Vagina (tissue), 2 donors: ENCODE results near the gene SYNGR2. TPM values are rescaled to one million over a fixed set of nuclear protein-coding genes. Genes with fewer than 3 reads are reported as not detected.

Experiments
- DNase-seq, 2 donors: peaks; one replicate each; pipeline ENCODE4 v3.0.0-alpha.2; 2017; ENCODE audit errors: extremely low spot score in 2 of 2
- H3K27ac ChIP-seq: fragments of 200-600 bp; sonication (generic); one replicate; pipeline ENCODE4 v1.5.1; 2019
- H3K27me3 ChIP-seq: fragments of 200-600 bp; sonication (generic); one replicate; pipeline ENCODE4 v1.5.1; 2019
- H3K36me3 ChIP-seq, 2 donors: fragments of 200-600 bp; sonication (generic); one replicate each; pipeline ENCODE4 v1.5.1; 2017 to 2019
- H3K4me1 ChIP-seq: fragments of 200-600 bp; sonication (generic); one replicate; pipeline ENCODE4 v1.5.1; 2019
- H3K4me3 ChIP-seq, 2 donors: fragments of 200-600 bp; sonication (generic); 1 replicate in 1 of 2; 2 replicates in 1 of 2; pipeline ENCODE4 v1.5.1; 2016 to 2019
- H3K9me3 ChIP-seq: fragments of 200-600 bp; sonication (generic); one replicate; pipeline ENCODE4 v1.5.1; 2019
- POLR2A ChIP-seq, 2 donors: fragments of 450-650 bp; IDR thresholded peaks; one replicate each; pipeline ENCODE4 v1.6.1; 2017; ENCODE audit warnings: antibody characterized with exemption in 2 of 2, mild to moderate bottlenecking in 2 of 2, moderate library complexity in 2 of 2
- POLR2AphosphoS5 ChIP-seq, 2 donors: sonication (generic); formaldehyde crosslinking; IDR thresholded peaks; one replicate each; pipeline ENCODE4 v1.9.0; 2017; ENCODE audit warnings: antibody characterized with exemption in 2 of 2, mild to moderate bottlenecking in 2 of 2, low read depth in 1 of 2; ENCODE audit not compliant: insufficient read depth in 1 of 2
- intact Hi-C: fragments of 100-400 bp; cut with DNase I; formaldehyde crosslinking; loops from one replicate; pipeline ENCODE4 v1.15.1; 2023
- total RNA-seq: library from RNA; depleted of rRNA; stranded (reverse); fragments of >200 nt; gene quantifications from one replicate; pipeline ENCODE4 v1.2.3, GENCODE V29; 2016
- TF ChIP-seq, protein P1 (sequence below), 3 experiments: fragments of 450-650 bp in 2 of 3; fragments of 200-600 bp in 1 of 3; sonication (generic) in 1 of 3; IDR thresholded peaks; one replicate each; pipeline ENCODE4 v1.5.1; 2017 to 2019; ENCODE audit warnings: antibody characterized with exemption in 3 of 3, mild to moderate bottlenecking in 2 of 3, moderate library complexity in 2 of 3

Gene SYNGR2
- total RNA-seq, 1 donor from 2014 or later: 82.3 TPM

GRCh38 chr17:78208486-78208885, 40.1 kb downstream of the SYNGR2 start:
- TF ChIP-seq POLR2AphosphoS5 (IDR thresholded peaks at IDR 0.05; ENCODE audit: insufficient read depth in 1 of 2, low read depth in 1 of 2) (no peak), POLR2A (IDR thresholded peaks at IDR 0.05) (no peak)
- TF ChIP-seq, protein P1, sequence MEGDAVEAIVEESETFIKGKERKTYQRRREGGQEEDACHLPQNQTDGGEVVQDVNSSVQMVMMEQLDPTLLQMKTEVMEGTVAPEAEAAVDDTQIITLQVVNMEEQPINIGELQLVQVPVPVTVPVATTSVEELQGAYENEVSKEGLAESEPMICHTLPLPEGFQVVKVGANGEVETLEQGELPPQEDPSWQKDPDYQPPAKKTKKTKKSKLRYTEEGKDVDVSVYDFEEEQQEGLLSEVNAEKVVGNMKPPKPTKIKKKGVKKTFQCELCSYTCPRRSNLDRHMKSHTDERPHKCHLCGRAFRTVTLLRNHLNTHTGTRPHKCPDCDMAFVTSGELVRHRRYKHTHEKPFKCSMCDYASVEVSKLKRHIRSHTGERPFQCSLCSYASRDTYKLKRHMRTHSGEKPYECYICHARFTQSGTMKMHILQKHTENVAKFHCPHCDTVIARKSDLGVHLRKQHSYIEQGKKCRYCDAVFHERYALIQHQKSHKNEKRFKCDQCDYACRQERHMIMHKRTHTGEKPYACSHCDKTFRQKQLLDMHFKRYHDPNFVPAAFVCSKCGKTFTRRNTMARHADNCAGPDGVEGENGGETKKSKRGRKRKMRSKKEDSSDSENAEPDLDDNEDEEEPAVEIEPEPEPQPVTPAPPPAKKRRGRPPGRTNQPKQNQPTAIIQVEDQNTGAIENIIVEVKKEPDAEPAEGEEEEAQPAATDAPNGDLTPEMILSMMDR (IDR thresholded peaks at IDR 0.05): no peak
- H3K9me3 ChIP-seq: no peaks in the 10 kb centered on the region
- H3K27me3 ChIP-seq: no peaks in the 10 kb centered on the region
- no peak for DNase-seq
- H3K36me3 ChIP-seq: no peaks in the 10 kb centered on the region
- no peak overlapping the region for H3K27ac ChIP-seq
- intact Hi-C loops: no loop called here
- H3K4me1 ChIP-seq: no peaks in the 10 kb centered on the region
- H3K4me3 ChIP-seq: no peak overlapping the region

DNA sequence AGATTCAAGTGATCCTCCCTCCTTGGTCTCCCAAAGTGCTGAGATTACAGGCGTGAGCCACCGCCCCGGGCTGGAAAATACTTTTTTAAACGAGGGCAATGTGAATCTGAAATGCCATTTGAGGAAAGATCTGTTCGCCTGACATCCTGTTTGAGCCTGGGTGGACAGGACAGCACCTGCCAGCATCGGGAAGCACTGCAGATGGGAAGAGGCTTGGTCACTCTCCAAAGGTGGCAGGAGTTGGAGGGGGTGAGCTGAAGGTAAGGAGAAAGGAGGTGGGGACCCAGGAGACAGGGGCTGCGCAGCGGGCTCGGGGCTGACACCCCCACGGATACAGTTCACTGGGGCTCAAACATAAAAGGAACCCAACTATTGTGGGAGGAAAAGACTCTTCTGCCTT, 41.7 kb downstream of the SYNGR2 start:
- Histone ChIP-seq H3K4me1 (peaks cover 12% of the 10 kb centered on the region), H3K36me3 (no peaks in the 10 kb centered on the region), H3K4me3 (no peak overlapping the region), H3K27me3 (no peaks in the 10 kb centered on the region), H3K27ac (no peak overlapping the region), H3K9me3 (no peaks in the 10 kb centered on the region)
- no peak for DNase-seq
- intact Hi-C loops: loop anchor here (10.0 kb wide), 1 partner anchor 505 kb away; no protein-coding TSS in a partner anchor
- no peak for TF ChIP-seq POLR2AphosphoS5 (IDR thresholded peaks at IDR 0.05; ENCODE audit: insufficient read depth in 1 of 2, low read depth in 1 of 2)
- TF ChIP-seq, protein P1 (IDR thresholded peaks at IDR 0.05): no peak
- TF ChIP-seq POLR2A (IDR thresholded peaks at IDR 0.05): no peak

- Histone ChIP-seq H3K36me3 (no peaks in the 10 kb centered on the region), H3K27ac (no peak overlapping the region), H3K4me1 (peaks cover 12% of the 10 kb centered on the region), H3K4me3 (no peak overlapping the region), H3K9me3 (no peaks in the 10 kb centered on the region), H3K27me3 (no peaks in the 10 kb centered on the region)
- no peak for TF ChIP-seq POLR2AphosphoS5 (IDR thresholded peaks at IDR 0.05; ENCODE audit: insufficient read depth in 1 of 2, low read depth in 1 of 2)
- TF ChIP-seq POLR2A (IDR thresholded peaks at IDR 0.05): no peak
- TF ChIP-seq, protein P1 (IDR thresholded peaks at IDR 0.05): no peak
- no peak for DNase-seq
- intact Hi-C loops: loop anchor here (10.0 kb wide), 1 partner anchor 506 kb away; no protein-coding TSS in a partner anchor
Measured at GRCh38 chr17:78211032-78211431, 42.7 kb downstream of the SYNGR2 start.

GRCh38 chr17:78214016-78214705, 45.8 kb downstream of the SYNGR2 start, which contains the start of gene BIRC5:
Gene BIRC5 (plus strand): TSS chr17:78214253. CDS start chr17:78214317, 64 bp downstream.
- no peaks in the 10 kb centered on the region for H3K36me3 ChIP-seq
- intact Hi-C loops: loop anchor here (10.0 kb wide), 1 partner anchor 509 kb away; no protein-coding TSS in a partner anchor
- H3K4me3 ChIP-seq: peak within 1 kb of the TSS; percentile 40 to 51
- DNase-seq: no peak
- TF ChIP-seq POLR2A (IDR thresholded peaks at IDR 0.05): no peak
- TF ChIP-seq POLR2AphosphoS5 (IDR thresholded peaks at IDR 0.05; ENCODE audit: insufficient read depth in 1 of 2, low read depth in 1 of 2): peak; percentile 60 to 93
- no peaks in the 10 kb centered on the region for H3K27me3 ChIP-seq
- peaks cover 12% of the 10 kb centered on the region for H3K4me1 ChIP-seq
- no peak within 1 kb of the TSS for H3K27ac ChIP-seq
- no peaks in the 10 kb centered on the region for H3K9me3 ChIP-seq

DNA sequence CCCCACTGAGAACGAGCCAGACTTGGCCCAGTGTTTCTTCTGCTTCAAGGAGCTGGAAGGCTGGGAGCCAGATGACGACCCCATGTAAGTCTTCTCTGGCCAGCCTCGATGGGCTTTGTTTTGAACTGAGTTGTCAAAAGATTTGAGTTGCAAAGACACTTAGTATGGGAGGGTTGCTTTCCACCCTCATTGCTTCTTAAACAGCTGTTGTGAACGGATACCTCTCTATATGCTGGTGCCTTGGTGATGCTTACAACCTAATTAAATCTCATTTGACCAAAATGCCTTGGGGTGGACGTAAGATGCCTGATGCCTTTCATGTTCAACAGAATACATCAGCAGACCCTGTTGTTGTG, 46.3 kb downstream of the SYNGR2 start:
- H3K27me3 ChIP-seq: no peaks in the 10 kb centered on the region
- peaks cover 12% of the 10 kb centered on the region for H3K4me1 ChIP-seq
- intact Hi-C loops: loop anchor here (10.0 kb wide), 1 partner anchor 510 kb away; no protein-coding TSS in a partner anchor
- no peaks in the 10 kb centered on the region for H3K9me3 ChIP-seq
- no peak for DNase-seq
- H3K4me3 ChIP-seq: peak overlapping the region; percentile 40 to 51
- no peak for TF ChIP-seq POLR2A (IDR thresholded peaks at IDR 0.05)
- no peak for TF ChIP-seq POLR2AphosphoS5 (IDR thresholded peaks at IDR 0.05; ENCODE audit: insufficient read depth in 1 of 2, low read depth in 1 of 2)
- H3K27ac ChIP-seq: no peak overlapping the region
- no peaks in the 10 kb centered on the region for H3K36me3 ChIP-seq
